ENCODE measurements around the gene CA5A.

DNA sequence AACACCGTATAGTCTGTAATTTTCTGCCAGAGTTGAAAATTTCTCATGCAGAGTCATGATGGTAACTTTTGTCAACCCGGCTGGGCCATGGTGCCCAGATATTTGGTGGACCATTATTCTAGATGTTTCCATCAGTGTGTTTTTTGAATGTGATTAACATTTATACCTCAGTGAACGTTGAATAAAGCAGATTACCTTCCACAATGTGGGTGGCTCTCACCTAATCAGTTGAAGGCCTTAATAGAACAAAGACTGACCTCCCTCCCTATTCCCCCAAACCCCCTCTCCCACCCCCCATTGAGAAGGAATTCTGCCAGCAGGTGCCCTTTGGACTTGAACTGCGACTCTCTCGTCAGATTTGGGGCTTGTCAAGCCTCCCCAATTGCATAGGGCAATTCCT lies 6.4 kb upstream of the CA5A start:
- TF ChIP-seq, protein P1, sequence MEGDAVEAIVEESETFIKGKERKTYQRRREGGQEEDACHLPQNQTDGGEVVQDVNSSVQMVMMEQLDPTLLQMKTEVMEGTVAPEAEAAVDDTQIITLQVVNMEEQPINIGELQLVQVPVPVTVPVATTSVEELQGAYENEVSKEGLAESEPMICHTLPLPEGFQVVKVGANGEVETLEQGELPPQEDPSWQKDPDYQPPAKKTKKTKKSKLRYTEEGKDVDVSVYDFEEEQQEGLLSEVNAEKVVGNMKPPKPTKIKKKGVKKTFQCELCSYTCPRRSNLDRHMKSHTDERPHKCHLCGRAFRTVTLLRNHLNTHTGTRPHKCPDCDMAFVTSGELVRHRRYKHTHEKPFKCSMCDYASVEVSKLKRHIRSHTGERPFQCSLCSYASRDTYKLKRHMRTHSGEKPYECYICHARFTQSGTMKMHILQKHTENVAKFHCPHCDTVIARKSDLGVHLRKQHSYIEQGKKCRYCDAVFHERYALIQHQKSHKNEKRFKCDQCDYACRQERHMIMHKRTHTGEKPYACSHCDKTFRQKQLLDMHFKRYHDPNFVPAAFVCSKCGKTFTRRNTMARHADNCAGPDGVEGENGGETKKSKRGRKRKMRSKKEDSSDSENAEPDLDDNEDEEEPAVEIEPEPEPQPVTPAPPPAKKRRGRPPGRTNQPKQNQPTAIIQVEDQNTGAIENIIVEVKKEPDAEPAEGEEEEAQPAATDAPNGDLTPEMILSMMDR (IDR thresholded peaks at IDR 0.05; ENCODE audit: low read depth, low read length): no peak
- TF ChIP-seq EZH2phosphoT487 (IDR thresholded peaks at IDR 0.05; ENCODE audit: low read depth): no peak

Data from OCI-LY3 (cell line).